Testis (tissue), 2 donors: ENCODE results near the gene TMEM238.

ENCODE experiments used
- POLR2A ChIP-seq: fragments of 450-650 bp; IDR thresholded peaks from one replicate; pipeline ENCODE4 v1.6.1; 2017; ENCODE audit warnings: antibody characterized with exemption, mild to moderate bottlenecking, moderate library complexity
- TF ChIP-seq, protein P1 (sequence below), 3 experiments: fragments of 450-650 bp in 2 of 3; fragments of 200-600 bp in 1 of 3; sonication (generic) in 1 of 3; IDR thresholded peaks; one replicate each; pipeline ENCODE4 v1.5.1; 2016 to 2019; ENCODE audit warnings: antibody characterized with exemption in 3 of 3, mild to moderate bottlenecking in 2 of 3, moderate library complexity in 1 of 3

DNA sequence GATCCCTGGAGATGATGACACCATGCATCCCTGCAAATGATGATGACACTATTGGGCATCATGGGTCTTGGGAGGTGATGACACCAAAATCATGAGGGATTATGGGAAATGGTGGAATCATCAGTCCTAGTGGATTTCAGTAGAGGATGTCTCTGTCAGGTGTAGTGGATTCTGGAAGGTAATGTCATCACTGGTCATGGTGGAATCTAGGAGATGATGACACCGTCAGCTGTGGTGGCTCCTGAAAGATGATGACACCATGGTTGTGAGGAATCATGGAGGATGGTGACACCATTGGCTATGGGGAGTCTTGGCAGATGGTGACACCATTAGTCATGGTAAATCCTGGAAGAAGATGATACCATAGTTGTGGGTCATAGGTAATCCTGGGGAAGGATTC is 47.1 kb upstream of the TMEM238 start:
- no peak for TF ChIP-seq POLR2A
- TF ChIP-seq, protein P1, sequence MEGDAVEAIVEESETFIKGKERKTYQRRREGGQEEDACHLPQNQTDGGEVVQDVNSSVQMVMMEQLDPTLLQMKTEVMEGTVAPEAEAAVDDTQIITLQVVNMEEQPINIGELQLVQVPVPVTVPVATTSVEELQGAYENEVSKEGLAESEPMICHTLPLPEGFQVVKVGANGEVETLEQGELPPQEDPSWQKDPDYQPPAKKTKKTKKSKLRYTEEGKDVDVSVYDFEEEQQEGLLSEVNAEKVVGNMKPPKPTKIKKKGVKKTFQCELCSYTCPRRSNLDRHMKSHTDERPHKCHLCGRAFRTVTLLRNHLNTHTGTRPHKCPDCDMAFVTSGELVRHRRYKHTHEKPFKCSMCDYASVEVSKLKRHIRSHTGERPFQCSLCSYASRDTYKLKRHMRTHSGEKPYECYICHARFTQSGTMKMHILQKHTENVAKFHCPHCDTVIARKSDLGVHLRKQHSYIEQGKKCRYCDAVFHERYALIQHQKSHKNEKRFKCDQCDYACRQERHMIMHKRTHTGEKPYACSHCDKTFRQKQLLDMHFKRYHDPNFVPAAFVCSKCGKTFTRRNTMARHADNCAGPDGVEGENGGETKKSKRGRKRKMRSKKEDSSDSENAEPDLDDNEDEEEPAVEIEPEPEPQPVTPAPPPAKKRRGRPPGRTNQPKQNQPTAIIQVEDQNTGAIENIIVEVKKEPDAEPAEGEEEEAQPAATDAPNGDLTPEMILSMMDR (IDR thresholded peaks at IDR 0.05) = no peak
